ENCODE measurements around the gene CFAP46.

Gene CFAP46

GRCh38 chr10:132888898-132889490, 53.4 kb downstream of the CFAP46 start:
- TF ChIP-seq GATA3 (IDR thresholded peaks at IDR 0.05; ENCODE audit: low read depth, low read length) (no peak), GATA2 (IDR thresholded peaks at IDR 0.05; ENCODE audit: low read depth, low read length) (no peak)

- TF ChIP-seq GATA3 (IDR thresholded peaks at IDR 0.05; ENCODE audit: low read depth, low read length) (no peak), GATA2 (IDR thresholded peaks at IDR 0.05; ENCODE audit: low read depth, low read length) (no peak)
These were observed 55.9 kb downstream of the CFAP46 start for GRCh38 chr10:132886211-132887099.

GRCh38 chr10:132885451-132886210, 56.7 kb downstream of the CFAP46 start:
- TF ChIP-seq GATA3 (IDR thresholded peaks at IDR 0.05; ENCODE audit: low read depth, low read length) = no peak
- TF ChIP-seq GATA2 (IDR thresholded peaks at IDR 0.05; ENCODE audit: low read depth, low read length) = no peak

GRCh38 chr10:132884691-132885271, 57.6 kb downstream of the CFAP46 start:
- TF ChIP-seq GATA3 (IDR thresholded peaks at IDR 0.05; ENCODE audit: low read depth, low read length) (no peak), GATA2 (IDR thresholded peaks at IDR 0.05; ENCODE audit: low read depth, low read length) (no peak)

GRCh38 chr10:132884041-132884440, 58.3 kb downstream of the CFAP46 start:
- TF ChIP-seq GATA3 (IDR thresholded peaks at IDR 0.05; ENCODE audit: low read depth, low read length) (no peak), GATA2 (IDR thresholded peaks at IDR 0.05; ENCODE audit: low read depth, low read length) (no peak)

- no peak for TF ChIP-seq GATA3 (IDR thresholded peaks at IDR 0.05; ENCODE audit: low read depth, low read length)
- TF ChIP-seq GATA2 (IDR thresholded peaks at IDR 0.05; ENCODE audit: low read depth, low read length) = peak; percentile 26; the same call in 1 of the 2 replicates
These were observed 58.9 kb downstream of the CFAP46 start for GRCh38 chr10:132883391-132883881.

GRCh38 chr10:132882069-132882951, 60.1 kb downstream of the CFAP46 start:
- no peak for TF ChIP-seq GATA3 (IDR thresholded peaks at IDR 0.05; ENCODE audit: low read depth, low read length)
- no peak for TF ChIP-seq GATA2 (IDR thresholded peaks at IDR 0.05; ENCODE audit: low read depth, low read length)

GRCh38 chr10:132881186-132881920, 61.0 kb downstream of the CFAP46 start:
- TF ChIP-seq GATA3 (IDR thresholded peaks at IDR 0.05; ENCODE audit: low read depth, low read length) (no peak), GATA2 (IDR thresholded peaks at IDR 0.05; ENCODE audit: low read depth, low read length) (no peak)

- TF ChIP-seq GATA3 (IDR thresholded peaks at IDR 0.05; ENCODE audit: low read depth, low read length) = no peak
- no peak for TF ChIP-seq GATA2 (IDR thresholded peaks at IDR 0.05; ENCODE audit: low read depth, low read length)
These were observed 62.0 kb downstream of the CFAP46 start for GRCh38 chr10:132880128-132880981.

- TF ChIP-seq GATA2 (IDR thresholded peaks at IDR 0.05; ENCODE audit: low read depth, low read length) = no peak
These were observed 62.8 kb downstream of the CFAP46 start for GRCh38 chr10:132879408-132880127.

Measured in SH-SY5Y (cell line).